Calu3 (cell line): Measurements from ENCODE around the gene TP63. TPM values are rescaled to one million over a fixed set of nuclear protein-coding genes. Genes with fewer than 3 reads are reported as not detected.

Experiments used
- BruUV-seq: library from RNA; stranded (reverse); fragments of 400-500 nt; replicated peaks from 2 replicates; lab custom pipeline; 2021; lab: Mats Ljungman, UMichigan
- CTCF ChIA-PET: fragments of 300-600 bp; sonication (Branson Sonifier 250); formaldehyde crosslinking; loops from one replicate; lab custom pipeline; 2022; ENCODE audit warnings: antibody characterized with exemption; lab: Charles Lee
- DNase-seq: peaks from one replicate; pipeline ENCODE4 v3.0.0; 2022
- H3K27ac Mint-ChIP-seq: one replicate; pipeline ENCODE4 v1.8.0; 2022; ENCODE audit warnings: mixed read lengths; ENCODE audit not compliant: unreplicated experiment
- H3K27me3 Mint-ChIP-seq: one replicate; pipeline ENCODE4 v1.8.0; 2022; ENCODE audit warnings: mixed read lengths; ENCODE audit not compliant: unreplicated experiment
- H3K36me3 Mint-ChIP-seq: one replicate; pipeline ENCODE4 v1.8.0; 2022; ENCODE audit warnings: mild to moderate bottlenecking, moderate library complexity, mixed read lengths; ENCODE audit not compliant: insufficient read depth, unreplicated experiment
- H3K4me1 Mint-ChIP-seq: one replicate; pipeline ENCODE4 v1.8.0; 2022; ENCODE audit warnings: mild to moderate bottlenecking, low read depth, mixed read lengths; ENCODE audit not compliant: unreplicated experiment
- H3K4me3 Mint-ChIP-seq: one replicate; pipeline ENCODE4 v1.8.0; 2022; ENCODE audit warnings: mild to moderate bottlenecking, low read depth, moderate library complexity, mixed read lengths; ENCODE audit not compliant: unreplicated experiment
- H3K9me3 Mint-ChIP-seq: one replicate; pipeline ENCODE4 v1.8.0; 2022; ENCODE audit warnings: low read depth, mixed read lengths; ENCODE audit not compliant: unreplicated experiment
- CTCF ChIP-seq: fragments of 200-600 bp; IDR thresholded peaks from one replicate; pipeline ENCODE4 v1.8.0; 2022; ENCODE audit warnings: antibody characterized with exemption; ENCODE audit not compliant: unreplicated experiment
- intact Hi-C: fragments of 100-400 bp; cut with micrococcal nuclease; formaldehyde crosslinking; loops from one replicate; pipeline ENCODE4 v1.10.0; 2022; ENCODE audit not compliant: unreplicated experiment
- total RNA-seq: library from RNA; stranded (reverse); gene quantifications from 2 replicates; pipeline ENCODE4 v1.2.3, GENCODE V29; 2022

TP63 gene
- total RNA-seq, 1 experiment from 2014 or later: not detected

DNA sequence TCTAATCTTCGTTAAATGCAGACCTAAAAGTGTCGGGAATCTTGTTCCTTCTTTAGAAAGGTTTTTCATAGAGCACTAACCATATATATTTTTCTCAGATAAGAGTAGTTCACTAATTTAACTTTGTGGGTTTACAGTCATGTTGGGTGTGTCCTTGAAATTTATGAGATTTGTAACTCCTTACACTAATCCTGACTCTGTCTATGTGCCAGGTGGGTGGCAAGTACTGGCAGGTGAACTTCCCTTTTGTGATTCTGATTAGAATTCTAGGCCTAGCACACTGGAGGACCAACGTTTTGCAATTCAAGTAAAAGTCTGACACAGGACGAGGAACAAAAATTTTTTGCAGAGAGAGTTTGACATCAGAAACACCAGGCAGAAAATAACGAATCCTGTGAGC, 269.4 kb downstream of the TP63 start:
- intact Hi-C loops: no loop called here
- Mint-ChIP-seq H3K4me1 (peaks cover 7% of the 10 kb centered on the region), H3K27ac (no peak overlapping the region), H3K27me3 (no peaks in the 10 kb centered on the region), H3K9me3 (peaks cover 2% of the 10 kb centered on the region), H3K4me3 (no peak overlapping the region), H3K36me3 (peaks cover 5% of the 10 kb centered on the region)
- BruUV-seq: no TSS peak
- DNase-seq: no peak
- no peak for TF ChIP-seq CTCF
- CTCF ChIA-PET: no interaction called here

DNA sequence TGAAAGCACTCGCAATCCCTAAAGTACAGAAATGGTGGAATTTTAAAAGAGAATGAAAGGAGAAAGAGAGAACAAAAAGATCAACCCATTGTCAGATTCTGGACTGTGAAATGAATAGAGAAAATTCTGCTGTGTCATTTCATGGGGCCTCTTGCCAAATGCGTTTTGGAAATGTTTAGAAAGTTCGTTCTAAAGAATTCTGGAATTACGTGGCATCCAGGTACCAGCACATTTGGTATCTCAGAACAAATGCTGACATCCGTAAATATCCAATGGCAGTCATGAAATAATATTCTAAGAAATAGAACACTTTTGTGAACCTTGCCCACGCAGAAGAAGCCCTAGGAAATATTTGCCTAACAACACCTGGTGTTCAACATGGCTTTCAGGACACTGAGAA, 270.3 kb downstream of the TP63 start:
- Mint-ChIP-seq H3K4me3 (no peak overlapping the region), H3K36me3 (peaks cover 5% of the 10 kb centered on the region), H3K27ac (no peak overlapping the region), H3K9me3 (peaks cover 2% of the 10 kb centered on the region), H3K27me3 (no peaks in the 10 kb centered on the region), H3K4me1 (peaks cover 7% of the 10 kb centered on the region)
- intact Hi-C loops: no loop called here
- TF ChIP-seq CTCF: no peak
- no peak for DNase-seq
- CTCF ChIA-PET: no interaction called here
- BruUV-seq: no TSS peak

DNA sequence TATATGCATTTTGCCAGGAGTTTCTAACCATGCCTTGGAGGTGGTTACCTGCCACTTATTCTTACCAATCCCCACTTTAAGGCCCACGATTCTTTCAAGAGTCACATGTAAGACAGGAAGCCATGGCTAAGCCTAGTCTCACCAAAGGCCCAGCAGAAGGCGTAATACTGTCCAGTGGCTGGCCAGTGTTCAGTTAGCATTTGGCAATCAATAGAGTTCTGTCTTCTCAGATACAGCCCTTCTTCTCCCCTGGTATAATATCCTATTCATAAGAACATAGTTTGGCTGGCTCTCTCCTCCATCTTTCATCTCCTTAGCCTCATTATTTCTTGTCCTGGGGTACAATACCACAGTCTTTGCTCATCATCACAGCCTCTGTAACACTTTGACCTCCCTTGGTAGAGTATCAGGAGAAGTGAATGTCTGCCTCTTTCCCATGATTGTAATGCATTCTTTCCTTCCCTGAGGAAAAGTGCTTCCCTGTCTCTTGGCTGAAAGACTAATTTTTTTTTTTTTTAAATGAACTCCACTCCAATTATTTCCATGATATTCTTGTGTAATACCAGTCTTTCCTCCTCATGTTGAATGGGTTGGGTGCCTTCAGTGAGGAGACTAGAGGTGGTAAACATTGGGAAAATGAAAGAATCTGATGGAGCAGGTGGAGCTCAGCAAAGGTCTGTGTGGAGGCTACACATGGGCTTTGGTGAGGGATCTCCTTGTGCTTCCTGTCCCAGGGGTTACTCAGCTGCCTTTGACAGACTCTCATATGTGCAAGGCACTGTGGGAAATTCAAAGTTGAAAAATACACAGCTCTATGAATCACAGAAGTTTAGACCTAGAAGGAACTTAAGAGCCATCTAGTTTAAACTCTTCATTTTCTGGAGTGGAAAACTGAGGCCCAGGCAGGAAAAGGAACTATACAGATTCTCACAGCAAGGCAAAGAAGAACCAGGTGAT, 271.3 kb downstream of the TP63 start:
- Mint-ChIP-seq H3K27me3 (no peaks in the 10 kb centered on the region), H3K4me3 (no peak overlapping the region), H3K4me1 (peaks cover 2% of the 10 kb centered on the region), H3K27ac (no peak overlapping the region), H3K36me3 (peaks cover 1% of the 10 kb centered on the region), H3K9me3 (peaks cover 2% of the 10 kb centered on the region)
- intact Hi-C loops: no loop called here
- CTCF ChIA-PET: no interaction called here
- TF ChIP-seq CTCF: no peak
- no peak for DNase-seq
- BruUV-seq: no TSS peak

GRCh38 chr3:189903562-189904250, 272.5 kb downstream of the TP63 start:
- TF ChIP-seq CTCF: no peak
- DNase-seq: no peak
- H3K9me3 Mint-ChIP-seq: peaks cover 2% of the 10 kb centered on the region
- CTCF ChIA-PET: no interaction called here
- H3K27me3 Mint-ChIP-seq: no peaks in the 10 kb centered on the region
- H3K4me3 Mint-ChIP-seq: no peak overlapping the region
- H3K27ac Mint-ChIP-seq: no peak overlapping the region
- peaks cover 7% of the 10 kb centered on the region for H3K4me1 Mint-ChIP-seq
- BruUV-seq: no TSS peak
- intact Hi-C loops: no loop called here
- no peaks in the 10 kb centered on the region for H3K36me3 Mint-ChIP-seq
